ENCODE results near the gene RSPRY1. TPM values are rescaled to one million over a fixed set of nuclear protein-coding genes. Genes with fewer than 3 reads are reported as not detected.

Gene RSPRY1
- total RNA-seq, 1 experiment from 2014 or later, result 24.9 TPM

DNA sequence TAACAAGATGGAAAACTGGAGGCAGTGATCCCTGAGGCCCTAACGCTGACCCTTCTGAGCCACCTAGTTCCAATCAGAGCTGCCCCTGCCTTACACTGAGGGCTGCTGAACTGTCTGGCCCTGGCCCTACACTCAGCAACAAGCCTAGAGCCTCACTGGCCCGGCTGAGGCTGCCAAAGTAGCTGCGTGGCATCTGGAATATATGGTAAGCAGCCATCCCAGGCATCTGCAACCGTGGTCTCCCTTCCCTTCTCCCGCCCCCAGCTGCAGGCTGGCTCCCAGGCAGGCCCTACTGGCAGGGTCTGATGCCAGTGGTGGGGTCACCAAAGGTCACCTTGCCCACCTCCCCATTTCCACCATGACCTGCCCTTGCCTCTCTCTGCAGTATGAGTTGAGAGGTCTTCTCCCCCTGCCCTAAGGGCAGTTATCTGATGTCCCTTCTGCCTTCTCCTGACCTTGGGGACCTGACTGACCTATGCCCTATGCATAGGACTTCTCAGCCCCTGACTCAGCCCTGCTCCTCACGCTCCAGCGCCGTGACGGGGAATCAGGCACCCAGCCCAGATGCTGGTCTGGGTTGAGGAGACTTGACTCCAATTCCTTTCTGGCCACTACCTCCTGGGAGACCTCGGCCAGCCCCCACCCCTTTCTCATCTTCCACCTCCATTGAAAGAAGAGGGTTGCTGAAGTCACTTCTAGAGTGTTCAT is 48.4 kb upstream of the RSPRY1 start:
- no peaks in the 10 kb centered on the region for H3K27me3 ChIP-seq (ENCODE audit: insufficient read depth, low read length)
- ChIA-PET POLR2A (no interaction called here), RAD21 (ENCODE audit: low non-redundant PET in 1 of 2, low total read pairs in 2 of 2, uncharacterized antibody in 2 of 2, unreplicated experiment in 2 of 2) (no interaction called here), CTCF (no interaction called here)
- H3K4me1 ChIP-seq (ENCODE audit: control insufficient read depth in 1 of 2, insufficient read depth in 2 of 2, low read length in 2 of 2), result no peaks in the 10 kb centered on the region; a peak in 1 of 4 replicates
- no peak overlapping the region for H3K27ac ChIP-seq (ENCODE audit: low read depth, low read length)
- DNase-seq (ENCODE audit: low read depth, low spot score) (no peak), ATAC-seq (no peak)
- H3K9me2 ChIP-seq (ENCODE audit: insufficient read depth), result no peaks in the 10 kb centered on the region
- H3K9ac ChIP-seq (ENCODE audit: low read length), result no peak overlapping the region
- intact Hi-C loops (cut with micrococcal nuclease), result no loop called here
- no TSS peak for BruUV-seq (replicated peaks)
- no peak overlapping the region for H2AFZ ChIP-seq (ENCODE audit: low read depth, low read length, poor library complexity, severe bottlenecking)
- H4K20me1 ChIP-seq (ENCODE audit: insufficient read depth), result no peaks in the 10 kb centered on the region
- no peaks in the 10 kb centered on the region for H3K79me2 ChIP-seq (ENCODE audit: insufficient read depth, low read length)
- H3K4me2 ChIP-seq (ENCODE audit: low read length), result no peak overlapping the region
- H3K9me3 ChIP-seq (ENCODE audit: control insufficient read depth in 1 of 2, insufficient read depth in 1 of 2, low read depth in 1 of 2, low read length in 2 of 2), result no peaks in the 10 kb centered on the region
- no peak for TF ChIP-seq JUND (IDR thresholded peaks at IDR 0.05)
- no peak for TF ChIP-seq POLR2AphosphoS5 (IDR thresholded peaks at IDR 0.05; ENCODE audit: low read depth, low read length)
- TF ChIP-seq POLR2A (IDR thresholded peaks at IDR 0.05; ENCODE audit: borderline replicate concordance, extremely low read depth, insufficient read depth, insufficient read length), result no peak
- no peak for TF ChIP-seq RAD21 (IDR thresholded peaks at IDR 0.05; ENCODE audit: low read depth)
- TF ChIP-seq YY1 (IDR thresholded peaks at IDR 0.05; ENCODE audit: extremely low read depth, insufficient replicate concordance, low read depth, low read length), result no peak
- no peak for TF ChIP-seq TCF7L2 (IDR thresholded peaks at IDR 0.05; ENCODE audit: borderline replicate concordance, extremely low read depth, insufficient read depth, insufficient read length)
- TF ChIP-seq, protein P1, sequence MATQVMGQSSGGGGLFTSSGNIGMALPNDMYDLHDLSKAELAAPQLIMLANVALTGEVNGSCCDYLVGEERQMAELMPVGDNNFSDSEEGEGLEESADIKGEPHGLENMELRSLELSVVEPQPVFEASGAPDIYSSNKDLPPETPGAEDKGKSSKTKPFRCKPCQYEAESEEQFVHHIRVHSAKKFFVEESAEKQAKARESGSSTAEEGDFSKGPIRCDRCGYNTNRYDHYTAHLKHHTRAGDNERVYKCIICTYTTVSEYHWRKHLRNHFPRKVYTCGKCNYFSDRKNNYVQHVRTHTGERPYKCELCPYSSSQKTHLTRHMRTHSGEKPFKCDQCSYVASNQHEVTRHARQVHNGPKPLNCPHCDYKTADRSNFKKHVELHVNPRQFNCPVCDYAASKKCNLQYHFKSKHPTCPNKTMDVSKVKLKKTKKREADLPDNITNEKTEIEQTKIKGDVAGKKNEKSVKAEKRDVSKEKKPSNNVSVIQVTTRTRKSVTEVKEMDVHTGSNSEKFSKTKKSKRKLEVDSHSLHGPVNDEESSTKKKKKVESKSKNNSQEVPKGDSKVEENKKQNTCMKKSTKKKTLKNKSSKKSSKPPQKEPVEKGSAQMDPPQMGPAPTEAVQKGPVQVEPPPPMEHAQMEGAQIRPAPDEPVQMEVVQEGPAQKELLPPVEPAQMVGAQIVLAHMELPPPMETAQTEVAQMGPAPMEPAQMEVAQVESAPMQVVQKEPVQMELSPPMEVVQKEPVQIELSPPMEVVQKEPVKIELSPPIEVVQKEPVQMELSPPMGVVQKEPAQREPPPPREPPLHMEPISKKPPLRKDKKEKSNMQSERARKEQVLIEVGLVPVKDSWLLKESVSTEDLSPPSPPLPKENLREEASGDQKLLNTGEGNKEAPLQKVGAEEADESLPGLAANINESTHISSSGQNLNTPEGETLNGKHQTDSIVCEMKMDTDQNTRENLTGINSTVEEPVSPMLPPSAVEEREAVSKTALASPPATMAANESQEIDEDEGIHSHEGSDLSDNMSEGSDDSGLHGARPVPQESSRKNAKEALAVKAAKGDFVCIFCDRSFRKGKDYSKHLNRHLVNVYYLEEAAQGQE (IDR thresholded peaks at IDR 0.05; ENCODE audit: low read depth), result no peak
- no peak for TF ChIP-seq SRF (IDR thresholded peaks at IDR 0.05; ENCODE audit: low read depth)
- no peak for TF ChIP-seq CBX3 (IDR thresholded peaks at IDR 0.05; ENCODE audit: low read depth)
- TF ChIP-seq FOSL1 (IDR thresholded peaks at IDR 0.05; ENCODE audit: low read depth), result no peak
- no peak for TF ChIP-seq SP1 (IDR thresholded peaks at IDR 0.05; ENCODE audit: low read depth)
- TF ChIP-seq ELF1 (IDR thresholded peaks at IDR 0.05; ENCODE audit: borderline replicate concordance, low read depth), result no peak
- TF ChIP-seq ZNF274 (IDR thresholded peaks at IDR 0.05; ENCODE audit: low read depth, low read length), result no peak
- TF ChIP-seq EZH2 (IDR thresholded peaks at IDR 0.05), result no peak
- TF ChIP-seq, protein P2, sequence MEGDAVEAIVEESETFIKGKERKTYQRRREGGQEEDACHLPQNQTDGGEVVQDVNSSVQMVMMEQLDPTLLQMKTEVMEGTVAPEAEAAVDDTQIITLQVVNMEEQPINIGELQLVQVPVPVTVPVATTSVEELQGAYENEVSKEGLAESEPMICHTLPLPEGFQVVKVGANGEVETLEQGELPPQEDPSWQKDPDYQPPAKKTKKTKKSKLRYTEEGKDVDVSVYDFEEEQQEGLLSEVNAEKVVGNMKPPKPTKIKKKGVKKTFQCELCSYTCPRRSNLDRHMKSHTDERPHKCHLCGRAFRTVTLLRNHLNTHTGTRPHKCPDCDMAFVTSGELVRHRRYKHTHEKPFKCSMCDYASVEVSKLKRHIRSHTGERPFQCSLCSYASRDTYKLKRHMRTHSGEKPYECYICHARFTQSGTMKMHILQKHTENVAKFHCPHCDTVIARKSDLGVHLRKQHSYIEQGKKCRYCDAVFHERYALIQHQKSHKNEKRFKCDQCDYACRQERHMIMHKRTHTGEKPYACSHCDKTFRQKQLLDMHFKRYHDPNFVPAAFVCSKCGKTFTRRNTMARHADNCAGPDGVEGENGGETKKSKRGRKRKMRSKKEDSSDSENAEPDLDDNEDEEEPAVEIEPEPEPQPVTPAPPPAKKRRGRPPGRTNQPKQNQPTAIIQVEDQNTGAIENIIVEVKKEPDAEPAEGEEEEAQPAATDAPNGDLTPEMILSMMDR (IDR thresholded peaks at IDR 0.05 in 2 of 3, conservative IDR thresholded peaks at IDR 0.05 in 1 of 3; ENCODE audit: borderline replicate concordance in 1 of 3, insufficient read depth in 1 of 3, low read depth in 2 of 3, low read length in 2 of 3), result no peak
- TF ChIP-seq, protein P3, sequence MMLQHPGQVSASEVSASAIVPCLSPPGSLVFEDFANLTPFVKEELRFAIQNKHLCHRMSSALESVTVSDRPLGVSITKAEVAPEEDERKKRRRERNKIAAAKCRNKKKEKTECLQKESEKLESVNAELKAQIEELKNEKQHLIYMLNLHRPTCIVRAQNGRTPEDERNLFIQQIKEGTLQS (IDR thresholded peaks at IDR 0.05), result no peak
- H3K4me3 ChIP-seq (replicated peaks in 1 of 2; ENCODE audit: low read depth in 1 of 2, low read length in 2 of 2), result no peak overlapping the region
- no peaks in the 10 kb centered on the region for H3K36me3 ChIP-seq (ENCODE audit: control insufficient read depth in 1 of 2, insufficient read depth in 2 of 2, low read length in 2 of 2)

Data from HCT116 (cell line).